Stimulated activated CD4-positive, alpha-beta T cell treated with anti-CD3 and anti-CD28 coated beads, Interleukin-4, amount 100 ng/mL, for 48 hours (primary cell): ENCODE results near the gene BCAR1.
"Not testable (repeated sequence)": the region's sequence is repeated elsewhere in the genome, so short reads cannot be mapped to it uniquely, and the experiment has no call there.

ENCODE experiments used
- DNase-seq, 2 donors: peaks; one replicate each; pipeline ENCODE4 v3.0.0-alpha.2; 2020; ENCODE audit warnings: low read depth in 2 of 2

The BCAR1 gene

GRCh38 chr16:75254359-75254837, 3.0 kb upstream of the BCAR1 start:
- DNase-seq = no peak

GRCh38 chr16:75252946-75253911, 1.8 kb upstream of the BCAR1 start:
- DNase-seq = no peak

GRCh38 chr16:75252049-75252864, 833 bp upstream of the BCAR1 start:
- no peak for DNase-seq

GRCh38 chr16:75250809-75251279, 580 bp downstream of the BCAR1 start:
- DNase-seq = no peak

GRCh38 chr16:75250089-75250808, 1.2 kb downstream of the BCAR1 start:
- no peak for DNase-seq

GRCh38 chr16:75249441-75249840, 2.0 kb downstream of the BCAR1 start:
- DNase-seq = no peak

GRCh38 chr16:75248536-75249380, 2.7 kb downstream of the BCAR1 start:
- DNase-seq = no peak

GRCh38 chr16:75248142-75248535, 3.3 kb downstream of the BCAR1 start:
- no peak for DNase-seq

- DNase-seq = no peak
Measured at GRCh38 chr16:75247249-75247648, 4.2 kb downstream of the BCAR1 start.

- no peak for DNase-seq
Measured at GRCh38 chr16:75246504-75247205, 4.8 kb downstream of the BCAR1 start.

- no peak for DNase-seq
Measured at GRCh38 chr16:75244844-75245758, 6.3 kb downstream of the BCAR1 start.

GRCh38 chr16:75244225-75244809, 7.1 kb downstream of the BCAR1 start:
- DNase-seq = no peak

GRCh38 chr16:75243667-75244224, 7.7 kb downstream of the BCAR1 start:
- DNase-seq = no peak

- DNase-seq = not testable (repeated sequence)
Measured at GRCh38 chr16:75242436-75243078, 8.9 kb downstream of the BCAR1 start.

- DNase-seq = no peak
Measured at GRCh38 chr16:75241955-75242354, 9.5 kb downstream of the BCAR1 start.

- no peak for DNase-seq
Measured at GRCh38 chr16:75241412-75241811, 10.0 kb downstream of the BCAR1 start.

- DNase-seq = not testable (repeated sequence)
Measured at GRCh38 chr16:75240633-75241032, 10.8 kb downstream of the BCAR1 start.
